NCI-H1930 (cell line): ENCODE results near the gene ADAM23.

Experiments
- DNase-seq, 2 experiments: peaks; one replicate each; lab custom pipeline; 2025; lab: John Stamatoyannopoulos, UW

Gene ADAM23

GRCh38 chr2:206569470-206569869 is 126.1 kb downstream of the ADAM23 start:
- no peak for DNase-seq

- no peak for DNase-seq
Observed at GRCh38 chr2:206570199-206570598, 126.9 kb downstream of the ADAM23 start.

GRCh38 chr2:206572725-206573124 is 129.4 kb downstream of the ADAM23 start:
- DNase-seq, result no peak

- DNase-seq, result no peak
Observed at GRCh38 chr2:206573793-206574192, 130.5 kb downstream of the ADAM23 start.

- DNase-seq, result no peak
Observed at GRCh38 chr2:206584323-206585116, 141.2 kb downstream of the ADAM23 start.

- DNase-seq, result no peak
Observed at GRCh38 chr2:206585335-206585734, 142.0 kb downstream of the ADAM23 start.

- no peak for DNase-seq
Observed at GRCh38 chr2:206586609-206587008, 143.3 kb downstream of the ADAM23 start.

- DNase-seq, result no peak
Observed at GRCh38 chr2:206597717-206598218, 154.4 kb downstream of the ADAM23 start.

- DNase-seq, result no peak
Observed at GRCh38 chr2:206603243-206603642, 159.9 kb downstream of the ADAM23 start.

- no peak for DNase-seq
Observed at GRCh38 chr2:206610451-206610850, 167.1 kb downstream of the ADAM23 start.

GRCh38 chr2:206611191-206611590 is 167.9 kb downstream of the ADAM23 start:
- DNase-seq, result no peak

- no peak for DNase-seq
Observed at GRCh38 chr2:206611736-206612135, 168.4 kb downstream of the ADAM23 start.

GRCh38 chr2:206614811-206615210 is 171.5 kb downstream of the ADAM23 start:
- DNase-seq, result no peak

- no peak for DNase-seq
Observed at GRCh38 chr2:206615417-206616089, 172.2 kb downstream of the ADAM23 start.

GRCh38 chr2:206616151-206616550 is 172.8 kb downstream of the ADAM23 start:
- DNase-seq, result no peak

- DNase-seq, result no peak
Observed at GRCh38 chr2:206619011-206619410, 175.7 kb downstream of the ADAM23 start.

- no peak for DNase-seq
Observed at GRCh38 chr2:206626108-206626507, 182.8 kb downstream of the ADAM23 start.

GRCh38 chr2:206627632-206628031 is 184.3 kb downstream of the ADAM23 start:
- DNase-seq, result no peak

- no peak for DNase-seq
Observed at GRCh38 chr2:206631340-206631739, 188.0 kb downstream of the ADAM23 start.

- no peak for DNase-seq
Observed at GRCh38 chr2:206635015-206635414, 191.7 kb downstream of the ADAM23 start.

GRCh38 chr2:206639636-206640035 is 196.3 kb downstream of the ADAM23 start:
- no peak for DNase-seq

GRCh38 chr2:206641226-206641625 is 197.9 kb downstream of the ADAM23 start:
- no peak for DNase-seq
